Lung (tissue), 12 donors: ENCODE data around the gene LSR. TPM values are rescaled to one million over a fixed set of nuclear protein-coding genes. Genes with fewer than 3 reads are reported as not detected.

Experiments
- ATAC-seq: fragments of 200-7000 bp; cut with Tn5 transposase; one replicate; pipeline ENCODE4 v1.9.1; 2020; ENCODE audit warnings: moderate number of reproducible peaks; ENCODE audit not compliant: insufficient read depth, low FRiP score
- DNase-seq, 3 donors: peaks; one replicate each; pipeline ENCODE4 v3.0.0-alpha.2; 2013 to 2017
- H3K27ac ChIP-seq, 2 donors: one replicate each; pipeline ENCODE4 v1.5.1; 2013; ENCODE audit warnings: mild to moderate bottlenecking in 2 of 2, moderate library complexity in 2 of 2, control low read depth in 1 of 2, inconsistent platforms in 1 of 2, low read depth in 1 of 2, low read length in 1 of 2
- H3K27me3 ChIP-seq, 3 donors: one replicate each; pipeline ENCODE4 v1.5.1; 2013; ENCODE audit warnings: low read length in 2 of 3; ENCODE audit not compliant: control insufficient read depth in 3 of 3, insufficient read depth in 3 of 3
- H3K36me3 ChIP-seq, 4 donors: one replicate each; pipeline ENCODE4 v1.5.1; 2013; ENCODE audit warnings: low read length in 4 of 4, mild to moderate bottlenecking in 1 of 4, moderate library complexity in 1 of 4; ENCODE audit not compliant: control insufficient read depth in 4 of 4, insufficient read depth in 4 of 4
- H3K4me1 ChIP-seq, 5 donors: one replicate each; pipeline ENCODE4 v1.5.1; 2013; ENCODE audit warnings: low read length in 5 of 5, mild to moderate bottlenecking in 2 of 5, moderate library complexity in 1 of 5; ENCODE audit not compliant: control insufficient read depth in 5 of 5, insufficient read depth in 5 of 5
- H3K4me3 ChIP-seq: one replicate; pipeline ENCODE4 v1.5.1; 2013; ENCODE audit warnings: mild to moderate bottlenecking, control low read depth, moderate library complexity
- H3K9ac ChIP-seq, 2 donors: one replicate each; pipeline ENCODE4 v1.5.1; 2013; ENCODE audit warnings: low read length in 2 of 2, control low read depth in 1 of 2; ENCODE audit not compliant: insufficient read depth in 1 of 2
- H3K9me3 ChIP-seq, 4 donors: one replicate each; pipeline ENCODE4 v1.5.1; 2013; ENCODE audit warnings: low read length in 3 of 4, mild to moderate bottlenecking in 1 of 4, moderate library complexity in 1 of 4; ENCODE audit not compliant: control insufficient read depth in 4 of 4, insufficient read depth in 3 of 4
- CTCF ChIP-seq: IDR thresholded peaks from 2 replicates; pipeline ENCODE4 v1.5.1; 2012; ENCODE audit warnings: mild to moderate bottlenecking; ENCODE audit errors: control extremely low read depth, extremely low read depth
- WGBS, 2 donors: extraction: QIAGEN DNeasy Blood & Tissue Kit; methylation state at CpG; one replicate each; pipeline ENCODE4 v1.1.7; 2013; 5-methylcytosine and 5-hydroxymethylcytosine counted together
- polyA plus RNA-seq, 2 donors: library from polyadenylated mRNA; stranded (reverse); fragments of 200-250 nt; gene quantifications; one replicate each; pipeline ENCODE4 v1.2.1, GENCODE V29; 2013
- total RNA-seq, 2 donors: library from RNA; depleted of rRNA in 1 of 2; stranded (reverse); fragments of >200 nt in 1 of 2; gene quantifications; one replicate each; pipeline ENCODE4 v1.2.1, GENCODE V29; 2014 to 2021
- donor health status: control.
- donor health status: control.
- donor health status: Bipolar disorder and iron deficiency.
- donor health status: healthy.
- donor health status: DM: yes; HTN: yes; CAD: no.

LSR gene
- total and polyA plus RNA-seq, 4 donors: 30.8 to 82.0 (median 68.7) TPM

GRCh38 chr19:35311901-35312665 lies 63.3 kb downstream of the LSR start:
- DNase-seq: no peak
- WGBS, 2 donors: 82 to 89% methylated on average over 21 of the region's 21 CpGs

GRCh38 chr19:35313587-35313986 lies 64.8 kb downstream of the LSR start:
- Histone ChIP-seq H3K27me3 (no peaks in the 10 kb centered on the region), H3K4me3 (no peak overlapping the region), H3K9me3 (peaks cover 0 to 1% (median 0%) of the 10 kb centered on the region in 4 donors), H3K27ac (no peak overlapping the region), H3K36me3 (no peaks in the 10 kb centered on the region), H3K4me1 (peaks cover 0 to 42% (median 13%) of the 10 kb centered on the region in 5 donors), H3K9ac (no peak overlapping the region)
- 35 to 37% methylated on average over 7 of the region's 7 CpGs for WGBS, 2 donors
- DNase-seq (no peak), ATAC-seq (no peak)
- TF ChIP-seq CTCF: no peak

More at GRCh38 chr19:35311901-35312665, 63.3 kb downstream of the LSR start:
- Histone ChIP-seq H3K27me3 (no peaks in the 10 kb centered on the region), H3K27ac (no peak overlapping the region), H3K36me3 (no peaks in the 10 kb centered on the region), H3K4me3 (no peak overlapping the region), H3K9me3 (peaks cover 0 to 1% (median 0%) of the 10 kb centered on the region in 4 donors), H3K9ac (no peak overlapping the region), H3K4me1 (peaks cover 0 to 55% (median 24%) of the 10 kb centered on the region in 5 donors)
- no peak for TF ChIP-seq CTCF
- no peak for ATAC-seq

GRCh38 chr19:35314031-35314430 lies 65.2 kb downstream of the LSR start:
- H3K27me3 ChIP-seq: no peaks in the 10 kb centered on the region
- peaks cover 0 to 42% (median 8%) of the 10 kb centered on the region in 5 donors for H3K4me1 ChIP-seq
- no peak overlapping the region for H3K9ac ChIP-seq
- ATAC-seq: no peak
- H3K4me3 ChIP-seq: no peak overlapping the region
- peaks cover 0 to 1% (median 0%) of the 10 kb centered on the region in 4 donors for H3K9me3 ChIP-seq
- no peaks in the 10 kb centered on the region for H3K36me3 ChIP-seq
- no peak for DNase-seq
- 88 to 89% methylated on average over 8 of the region's 8 CpGs for WGBS, 2 donors
- TF ChIP-seq CTCF: no peak
- H3K27ac ChIP-seq: no peak overlapping the region
